ENCODE data around the gene SYT11. TPM values are rescaled to one million over a fixed set of nuclear protein-coding genes. Genes with fewer than 3 reads are reported as not detected.
"Not testable (repeated sequence)": the region's sequence is repeated elsewhere in the genome, so short reads cannot be mapped to it uniquely, and the experiment has no call there.

SYT11 gene
- total and polyA plus RNA-seq, 7 experiments from 2014 or later: 0.39 to 22.9 (median 1.4) TPM

DNA sequence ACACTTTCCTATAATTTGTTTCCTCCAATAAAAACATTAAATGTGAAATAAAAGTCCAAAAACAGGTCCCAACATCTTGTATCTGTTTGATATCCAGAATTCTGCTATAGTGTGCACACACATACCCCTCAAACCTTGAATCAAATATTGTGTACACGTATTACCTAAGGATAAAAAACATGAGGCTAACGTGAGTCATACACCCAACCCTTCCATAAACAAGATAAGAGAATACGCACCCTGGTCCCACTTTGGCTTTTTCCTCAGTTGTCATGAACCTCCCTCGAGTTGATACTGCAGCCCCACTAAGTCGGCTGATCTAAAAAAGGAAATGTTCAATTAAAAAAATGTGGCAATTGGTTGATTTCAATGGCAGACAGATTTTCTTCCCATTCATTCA, 69.7 kb downstream of the SYT11 start:
- DNase-seq: no peak
- Histone ChIP-seq H3K36me3 (ENCODE audit: control insufficient read depth in 2 of 3, insufficient read depth in 3 of 3, low read length in 3 of 3) (peaks cover 39 to 82% (median 47%) of the 10 kb centered on the region in 3 experiments), H3K27me3 (ENCODE audit: control insufficient read depth in 2 of 2, insufficient read depth in 2 of 2, low read length in 2 of 2) (no peaks in the 10 kb centered on the region), H3K27ac (ENCODE audit: low read depth, low read length) (no peak overlapping the region), H3K9me3 (ENCODE audit: control insufficient read depth in 2 of 3, low read length in 3 of 3) (no peaks in the 10 kb centered on the region), H3K4me1 (ENCODE audit: control insufficient read depth in 2 of 2, insufficient read depth in 2 of 2, low read length in 2 of 2) (peaks cover 35 to 38% of the 10 kb centered on the region in 2 donors), H3K4me3 (ENCODE audit: low read length) (no peak overlapping the region)
- no peaks in the 10 kb centered on the region for H3K27me3 Mint-ChIP-seq
- H3K27ac Mint-ChIP-seq: peak overlapping the region in 2 of 9 donors; percentile 36 to 52
- H3K36me3 Mint-ChIP-seq: peaks cover 6 to 38% (median 25%) of the 10 kb centered on the region in 5 donors
- H3K4me1 Mint-ChIP-seq: peaks cover 8 to 41% (median 31%) of the 10 kb centered on the region in 7 donors
- ChIA-PET CTCF (no interaction called here), POLR2A (no interaction called here)
- no peak overlapping the region for H3K4me3 Mint-ChIP-seq
- H3K9me3 Mint-ChIP-seq: peaks cover 0 to 2% (median 0%) of the 10 kb centered on the region in 11 donors
- intact Hi-C loops (cut with micrococcal nuclease): no loop called here
- no peak for ATAC-seq

DNA sequence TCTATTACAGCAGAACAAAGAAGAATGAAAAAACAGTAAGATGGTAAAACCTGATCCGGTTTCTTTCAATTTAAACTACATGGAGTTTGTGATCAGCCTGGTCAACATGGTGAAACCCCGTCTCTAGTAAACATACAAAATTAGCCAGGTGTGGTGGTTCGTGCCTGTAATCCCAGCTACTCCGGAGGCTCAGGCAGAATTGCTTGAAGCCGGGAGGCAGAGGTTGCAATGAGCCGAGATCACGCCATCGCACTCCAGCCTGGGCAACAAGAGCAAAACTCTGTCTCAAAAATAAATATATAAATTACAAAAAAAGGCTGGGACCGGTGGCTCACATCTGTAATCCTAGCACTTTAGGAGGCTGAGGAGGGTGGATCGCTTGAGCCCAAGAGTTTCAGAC, 71.4 kb downstream of the SYT11 start:
- POLR2A ChIA-PET: interaction anchor here (1.6 kb wide), 1 partner anchor 10 kb away, joined by 7 read pairs; no protein-coding TSS in a partner anchor
- H3K27ac ChIP-seq (ENCODE audit: low read depth, low read length); DNase-seq; H3K9me3 Mint-ChIP-seq; H3K27me3 Mint-ChIP-seq; H3K4me3 ChIP-seq (ENCODE audit: low read length); H3K27me3 ChIP-seq (ENCODE audit: control insufficient read depth in 2 of 2, insufficient read depth in 2 of 2, low read length in 2 of 2); H3K9me3 ChIP-seq (ENCODE audit: control insufficient read depth in 2 of 3, low read length in 3 of 3); ATAC-seq; CTCF ChIA-PET: not testable (repeated sequence)
- peaks cover 33 to 66% (median 34%) of the 10 kb centered on the region in 3 experiments for H3K36me3 ChIP-seq (ENCODE audit: control insufficient read depth in 2 of 3, insufficient read depth in 3 of 3, low read length in 3 of 3)
- H3K4me1 ChIP-seq (ENCODE audit: control insufficient read depth in 2 of 2, insufficient read depth in 2 of 2, low read length in 2 of 2): peaks cover 40 to 42% of the 10 kb centered on the region in 2 donors
- intact Hi-C loops (cut with micrococcal nuclease): loop anchor here in 1 of 2 donors (5.0 kb wide), 1 partner anchor 407 kb away; the partner anchor contains the start of genes CCT3 and TSACC
- H3K27ac Mint-ChIP-seq: peak overlapping the region in 5 of 9 donors; percentile 28 to 89 (median 63)
- H3K36me3 Mint-ChIP-seq: peaks cover 6 to 35% (median 20%) of the 10 kb centered on the region in 5 donors
- H3K4me1 Mint-ChIP-seq: peaks cover 8 to 41% (median 30%) of the 10 kb centered on the region in 7 donors
- peak overlapping the region in 9 of 10 donors; percentile 45 to 77 (median 61) for H3K4me3 Mint-ChIP-seq

DNA sequence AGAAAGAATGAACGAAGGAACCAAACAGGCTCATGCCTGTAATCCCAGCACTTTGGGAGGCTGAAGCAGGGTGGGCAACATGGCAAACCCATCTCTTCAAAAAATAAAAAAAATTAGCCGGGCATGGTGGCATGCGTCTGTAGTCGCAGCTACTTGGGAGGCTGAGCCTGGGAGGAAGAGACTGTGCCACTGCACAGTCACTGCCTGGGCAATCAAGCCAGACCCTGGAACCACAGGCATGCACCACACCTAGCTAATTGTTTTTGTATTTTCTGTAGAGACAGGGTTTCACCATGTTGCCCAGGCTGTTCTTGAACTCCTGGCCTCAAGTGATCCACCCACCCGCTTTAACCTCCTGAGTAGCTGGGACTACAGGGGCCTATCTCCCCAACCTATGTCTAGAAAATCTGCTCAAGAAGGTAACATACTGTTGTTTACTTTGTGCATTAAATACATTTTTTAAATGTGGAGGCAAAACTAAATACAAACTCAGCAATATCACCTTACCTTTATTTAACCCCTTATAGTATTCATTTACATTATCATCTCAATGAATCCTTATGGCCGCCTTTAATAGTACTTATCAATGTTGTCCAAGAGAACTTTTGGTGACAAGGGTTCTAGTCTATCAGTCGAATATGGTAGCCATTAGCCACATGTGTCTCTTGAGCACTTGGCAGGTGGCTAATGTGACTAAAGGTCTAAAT, 72.1 kb downstream of the SYT11 start:
- H3K9me3 Mint-ChIP-seq: no peaks in the 10 kb centered on the region
- H3K4me1 Mint-ChIP-seq: peaks cover 11 to 41% (median 35%) of the 10 kb centered on the region in 7 donors
- peaks cover 6 to 31% (median 16%) of the 10 kb centered on the region in 5 donors for H3K36me3 Mint-ChIP-seq
- ChIA-PET CTCF (interaction anchor here (1.1 to 3.9 kb wide), 3 partner anchors 11 to 57 kb away, joined by 3 to 29 read pairs (median 3); no protein-coding TSS in a partner anchor), POLR2A (interaction anchor here (0.6 to 4.1 kb wide), 3 partner anchors 11 to 45 kb away, joined by 4 to 46 read pairs (median 7); partner anchors contain the start of gene ARHGEF2)
- no peak overlapping the region for H3K4me3 ChIP-seq (ENCODE audit: low read length)
- no peaks in the 10 kb centered on the region for H3K27me3 Mint-ChIP-seq
- ATAC-seq (no peak), DNase-seq (no peak)
- H3K27ac ChIP-seq (ENCODE audit: low read depth, low read length): peak overlapping the region; percentile 44
- intact Hi-C loops (cut with micrococcal nuclease): loop anchor here in 1 of 2 donors (5.0 kb wide), 1 partner anchor 406 kb away; the partner anchor contains the start of genes CCT3 and TSACC
- H3K36me3 ChIP-seq (ENCODE audit: control insufficient read depth in 2 of 3, insufficient read depth in 3 of 3, low read length in 3 of 3): peaks cover 26 to 58% (median 27%) of the 10 kb centered on the region in 3 experiments
- peak overlapping the region in 7 of 10 donors; percentile 52 to 77 (median 71) for H3K4me3 Mint-ChIP-seq
- peaks cover 40 to 42% of the 10 kb centered on the region in 2 donors for H3K4me1 ChIP-seq (ENCODE audit: control insufficient read depth in 2 of 2, insufficient read depth in 2 of 2, low read length in 2 of 2)
- H3K9me3 ChIP-seq (ENCODE audit: control insufficient read depth in 2 of 3, low read length in 3 of 3): no peaks in the 10 kb centered on the region
- H3K27ac Mint-ChIP-seq: peak overlapping the region in 3 of 9 donors; percentile 26 to 89 (median 72)
- no peaks in the 10 kb centered on the region for H3K27me3 ChIP-seq (ENCODE audit: control insufficient read depth in 2 of 2, insufficient read depth in 2 of 2, low read length in 2 of 2)

DNA sequence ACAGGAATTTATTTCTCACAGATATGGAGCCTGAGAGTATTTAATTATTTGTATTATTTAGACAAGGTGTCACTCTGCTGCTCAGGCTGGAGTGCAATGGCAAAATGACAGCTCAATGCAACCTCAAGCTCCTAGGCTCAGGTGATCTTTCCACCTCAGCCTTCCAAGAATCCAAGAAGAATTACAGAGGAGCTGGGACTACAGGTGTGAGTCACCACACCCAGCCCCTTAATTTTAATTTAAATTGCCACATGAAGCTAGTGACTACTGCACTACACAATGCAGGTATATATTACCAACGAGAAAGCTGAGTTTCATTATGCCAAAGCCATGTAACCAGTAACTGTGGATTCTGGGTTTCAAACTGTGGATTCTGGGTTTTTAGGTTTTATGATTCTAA, 72.7 kb downstream of the SYT11 start:
- H3K27ac ChIP-seq (ENCODE audit: low read depth, low read length): peak overlapping the region; percentile 44
- peaks cover 11 to 41% (median 34%) of the 10 kb centered on the region in 7 donors for H3K4me1 Mint-ChIP-seq
- DNase-seq: no peak
- ChIA-PET CTCF (interaction anchor here (1.1 to 3.9 kb wide), 3 partner anchors 11 to 56 kb away, joined by 3 to 29 read pairs (median 3); no protein-coding TSS in a partner anchor), POLR2A (interaction anchor here (0.6 to 4.1 kb wide), 5 partner anchors 12 to 45 kb away, joined by 4 to 46 read pairs (median 11); partner anchors contain the start of gene ARHGEF2)
- peak overlapping the region in 7 of 10 donors; percentile 23 to 71 (median 52) for H3K4me3 Mint-ChIP-seq
- H3K27me3 Mint-ChIP-seq: no peaks in the 10 kb centered on the region
- intact Hi-C loops (cut with micrococcal nuclease): loop anchor here in 1 of 2 donors (5.0 kb wide), 1 partner anchor 405 kb away; the partner anchor contains the start of genes CCT3 and TSACC
- H3K4me1 ChIP-seq (ENCODE audit: control insufficient read depth in 2 of 2, insufficient read depth in 2 of 2, low read length in 2 of 2): peaks cover 40 to 42% of the 10 kb centered on the region in 2 donors
- no peaks in the 10 kb centered on the region for H3K9me3 ChIP-seq (ENCODE audit: control insufficient read depth in 2 of 3, low read length in 3 of 3)
- peak overlapping the region in 2 of 9 donors; percentile 28 to 77 for H3K27ac Mint-ChIP-seq
- ATAC-seq: no peak
- no peaks in the 10 kb centered on the region for H3K9me3 Mint-ChIP-seq
- H3K36me3 Mint-ChIP-seq: peaks cover 0 to 25% (median 12%) of the 10 kb centered on the region in 5 donors
- H3K36me3 ChIP-seq (ENCODE audit: control insufficient read depth in 2 of 3, insufficient read depth in 3 of 3, low read length in 3 of 3): peaks cover 20 to 52% (median 21%) of the 10 kb centered on the region in 3 experiments
- H3K27me3 ChIP-seq (ENCODE audit: control insufficient read depth in 2 of 2, insufficient read depth in 2 of 2, low read length in 2 of 2): no peaks in the 10 kb centered on the region
- H3K4me3 ChIP-seq (ENCODE audit: low read length): no peak overlapping the region

DNA sequence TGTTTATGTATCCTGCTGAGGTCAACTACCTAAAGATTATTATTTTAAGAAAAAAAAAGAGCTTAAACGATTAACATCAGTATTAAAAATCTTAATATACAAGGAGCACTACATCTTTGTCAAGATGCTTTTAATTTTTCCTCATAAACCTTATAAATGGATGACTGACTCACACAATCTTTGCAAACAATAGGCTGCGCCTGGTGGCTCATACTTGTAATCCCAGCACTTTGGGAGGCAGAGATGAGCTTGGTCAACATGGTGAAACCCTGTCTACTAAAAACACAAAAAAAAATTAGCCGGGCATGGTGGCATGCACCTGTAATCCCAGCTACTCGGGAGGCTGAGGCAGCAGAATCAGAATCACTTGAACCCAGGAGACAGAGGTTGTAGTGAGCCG, 73.1 kb downstream of the SYT11 start:
- ChIA-PET POLR2A (interaction anchor here (0.6 to 4.1 kb wide), 7 partner anchors 10 to 272 kb away, joined by 3 to 46 read pairs (median 8); partner anchors contain the start of gene ARHGEF2), CTCF (interaction anchor here (0.9 to 3.9 kb wide), 5 partner anchors 12 to 62 kb away, joined by 3 to 29 read pairs (median 3); no protein-coding TSS in a partner anchor)
- H3K27me3 Mint-ChIP-seq: no peaks in the 10 kb centered on the region
- peak overlapping the region in 6 of 10 donors; percentile 32 to 71 (median 48) for H3K4me3 Mint-ChIP-seq
- Histone ChIP-seq H3K9me3 (ENCODE audit: control insufficient read depth in 2 of 3, low read length in 3 of 3) (no peaks in the 10 kb centered on the region), H3K27me3 (ENCODE audit: control insufficient read depth in 2 of 2, insufficient read depth in 2 of 2, low read length in 2 of 2) (no peaks in the 10 kb centered on the region), H3K4me1 (ENCODE audit: control insufficient read depth in 2 of 2, insufficient read depth in 2 of 2, low read length in 2 of 2) (peaks cover 40 to 42% of the 10 kb centered on the region in 2 donors), H3K27ac (ENCODE audit: low read depth, low read length) (peak overlapping the region; percentile 89), H3K36me3 (ENCODE audit: control insufficient read depth in 2 of 3, insufficient read depth in 3 of 3, low read length in 3 of 3) (peaks cover 16 to 48% (median 17%) of the 10 kb centered on the region in 3 experiments), H3K4me3 (ENCODE audit: low read length) (no peak overlapping the region)
- H3K27ac Mint-ChIP-seq: peak overlapping the region in 2 of 9 donors; percentile 28 to 77
- H3K9me3 Mint-ChIP-seq: no peaks in the 10 kb centered on the region
- H3K4me1 Mint-ChIP-seq: peaks cover 11 to 41% (median 33%) of the 10 kb centered on the region in 7 donors
- intact Hi-C loops (cut with micrococcal nuclease): loop anchor here in 1 of 2 donors (5.0 kb wide), 1 partner anchor 405 kb away; the partner anchor contains the start of genes CCT3 and TSACC
- DNase-seq (no peak), ATAC-seq (no peak)
- peaks cover 0 to 24% (median 11%) of the 10 kb centered on the region in 5 donors for H3K36me3 Mint-ChIP-seq

DNA sequence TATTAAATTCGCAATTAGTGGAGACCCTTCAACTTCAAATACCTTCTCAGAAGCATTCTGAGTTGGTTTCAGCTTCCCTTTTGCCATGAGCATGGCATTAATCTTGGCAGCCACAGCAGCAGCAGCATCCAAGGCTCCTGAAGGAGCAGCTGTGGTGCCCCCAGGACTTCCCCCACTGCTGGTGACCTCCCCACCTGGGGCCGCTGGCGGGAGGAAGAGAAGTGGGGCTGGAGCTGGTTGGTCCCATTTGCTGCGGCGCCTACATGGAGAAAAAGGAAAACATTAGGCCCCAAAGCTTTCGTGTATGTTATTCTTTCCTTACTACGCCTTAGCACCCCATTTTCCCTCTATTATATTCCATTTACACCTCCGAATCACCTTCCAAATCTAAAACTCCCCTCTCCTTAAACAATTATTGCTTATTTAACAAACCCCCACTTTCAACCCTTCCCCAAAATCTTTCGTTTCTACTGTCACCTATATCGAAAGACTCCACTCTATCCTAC, 74.3 kb downstream of the SYT11 start:
- Histone ChIP-seq H3K9me3 (ENCODE audit: control insufficient read depth in 2 of 3, low read length in 3 of 3) (no peaks in the 10 kb centered on the region), H3K27me3 (ENCODE audit: control insufficient read depth in 2 of 2, insufficient read depth in 2 of 2, low read length in 2 of 2) (no peaks in the 10 kb centered on the region), H3K4me3 (ENCODE audit: low read length) (peak overlapping the region; percentile 87), H3K4me1 (ENCODE audit: control insufficient read depth in 2 of 2, insufficient read depth in 2 of 2, low read length in 2 of 2) (peaks cover 40 to 42% of the 10 kb centered on the region in 2 donors), H3K27ac (ENCODE audit: low read depth, low read length) (peak overlapping the region; percentile 89), H3K36me3 (ENCODE audit: control insufficient read depth in 2 of 3, insufficient read depth in 3 of 3, low read length in 3 of 3) (peaks cover 12 to 38% (median 16%) of the 10 kb centered on the region in 3 experiments)
- Mint-ChIP-seq H3K4me3 (no peak overlapping the region), H3K4me1 (peaks cover 18 to 47% (median 41%) of the 10 kb centered on the region in 7 donors), H3K9me3 (no peaks in the 10 kb centered on the region), H3K27me3 (no peaks in the 10 kb centered on the region), H3K36me3 (peaks cover 0 to 22% (median 7%) of the 10 kb centered on the region in 5 donors), H3K27ac (no peak overlapping the region)
- ATAC-seq (no peak), DNase-seq (peak in 1 of 9 donors; percentile 12)
- intact Hi-C loops (cut with micrococcal nuclease): loop anchor here (1.0 to 5.0 kb wide), 17 partner anchors 13 to 625 kb away; partner anchors contain the start of genes LAMTOR2 (in 2 of the 2), RIT1 (in 2 of the 2), ARHGEF2 (in 1 of the 2) and CCT3 (in 1 of the 2)
- ChIA-PET CTCF (interaction anchor here (2.1 to 3.9 kb wide), 2 partner anchors 43 to 55 kb away, joined by 9 to 29 read pairs; no protein-coding TSS in a partner anchor), POLR2A (interaction anchor here (0.7 to 4.1 kb wide), 16 partner anchors 11 to 123 kb away, joined by 3 to 47 read pairs (median 5); partner anchors contain the start of genes ARHGEF2 and SYT11)

Measured in naive thymus-derived CD4-positive, alpha-beta T cell (primary cell).